Activated CD4-positive, alpha-beta T cell treated with anti-CD3 and anti-CD28 coated beads, Interleukin-2, amount 50 U/mL, for 48 hours (primary cell): ENCODE measurements around the gene UPK3A.
"Not testable (repeated sequence)": the region's sequence is repeated elsewhere in the genome, so short reads cannot be mapped to it uniquely, and the experiment has no call there.

Experiments
- DNase-seq, 2 experiments: peaks; one replicate each; pipeline ENCODE4 v3.0.0-alpha.2; 2020

UPK3A gene

DNA sequence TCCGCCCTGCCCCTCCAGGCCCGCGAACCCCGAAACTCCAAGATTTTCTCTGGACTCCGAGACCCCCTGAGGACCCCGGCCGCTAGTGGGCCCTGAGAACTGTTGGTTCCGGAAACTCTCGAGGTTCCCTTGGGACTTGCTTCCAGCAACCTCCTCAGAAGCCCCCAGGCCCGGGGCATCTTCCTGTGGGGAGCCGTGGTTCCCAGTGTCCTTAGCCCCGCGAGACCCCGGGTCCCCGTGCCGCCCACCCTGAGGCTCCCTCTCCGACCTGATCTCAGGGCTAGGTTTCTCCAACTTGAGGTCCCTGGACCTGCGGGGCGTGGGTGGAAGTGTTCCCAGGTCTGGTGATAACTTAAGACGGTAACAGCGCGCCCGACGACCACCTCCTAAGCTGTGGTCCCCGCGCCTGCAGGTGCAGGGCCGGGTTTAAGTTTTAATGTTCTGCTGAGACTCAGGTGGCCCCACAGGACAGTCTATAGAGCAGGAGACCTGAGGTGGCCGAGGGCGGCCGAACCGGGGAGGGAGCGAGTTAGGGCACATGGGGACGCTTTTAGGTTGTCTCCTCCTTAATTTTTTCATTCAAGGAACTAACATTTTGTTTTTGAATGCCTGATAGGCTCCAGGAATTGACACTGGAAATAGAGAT is 25.7 kb downstream of the UPK3A start:
- DNase-seq, result peak; percentile 22 to 43

DNA sequence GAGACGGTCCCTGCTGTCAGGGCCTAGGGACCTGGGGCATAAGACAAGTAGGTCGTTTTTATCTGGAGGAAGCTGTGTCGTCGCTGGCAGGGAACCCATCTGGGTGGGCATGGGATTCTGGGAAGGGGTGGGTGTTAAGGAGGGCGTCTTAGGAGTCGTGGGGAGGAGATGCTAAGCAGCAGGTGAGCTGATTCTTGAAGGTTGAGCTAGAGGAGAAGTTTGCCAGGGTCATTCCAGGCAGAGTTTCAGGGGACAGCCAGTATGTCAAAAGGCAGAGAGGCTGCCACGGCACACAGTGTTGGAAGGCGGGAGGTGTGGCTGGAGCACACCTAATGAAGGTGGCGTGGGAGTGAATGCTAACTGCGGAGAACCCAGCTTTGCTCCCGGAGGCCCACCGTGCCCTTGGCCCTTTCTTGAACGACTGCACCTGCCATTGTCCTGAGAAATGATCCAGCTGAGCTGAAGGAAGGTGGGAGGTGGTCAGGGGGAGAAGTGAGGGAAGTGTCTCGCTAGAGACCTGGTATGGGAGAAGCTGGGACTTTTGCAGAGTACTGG is 26.3 kb downstream of the UPK3A start:
- DNase-seq, result no peak

DNA sequence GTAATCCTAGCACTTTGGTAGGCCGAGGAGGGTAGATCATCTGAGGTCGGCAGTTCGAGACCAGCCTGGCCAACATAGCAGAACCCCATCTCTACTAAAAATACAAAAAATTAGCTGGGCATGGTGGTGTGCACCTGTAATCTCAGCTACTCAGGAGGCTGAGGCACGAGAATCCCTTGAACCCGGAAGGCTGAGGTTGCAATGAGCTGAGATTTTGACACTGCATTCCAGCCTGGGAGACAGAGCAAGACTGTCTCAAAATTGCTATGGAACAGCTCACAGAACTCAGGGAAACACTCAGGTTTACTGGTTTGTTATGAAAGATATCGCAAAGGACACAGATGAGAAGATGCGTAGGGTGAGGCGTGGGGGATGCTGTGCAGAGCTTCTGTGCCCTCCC is 27.7 kb downstream of the UPK3A start:
- DNase-seq, result no peak

DNA sequence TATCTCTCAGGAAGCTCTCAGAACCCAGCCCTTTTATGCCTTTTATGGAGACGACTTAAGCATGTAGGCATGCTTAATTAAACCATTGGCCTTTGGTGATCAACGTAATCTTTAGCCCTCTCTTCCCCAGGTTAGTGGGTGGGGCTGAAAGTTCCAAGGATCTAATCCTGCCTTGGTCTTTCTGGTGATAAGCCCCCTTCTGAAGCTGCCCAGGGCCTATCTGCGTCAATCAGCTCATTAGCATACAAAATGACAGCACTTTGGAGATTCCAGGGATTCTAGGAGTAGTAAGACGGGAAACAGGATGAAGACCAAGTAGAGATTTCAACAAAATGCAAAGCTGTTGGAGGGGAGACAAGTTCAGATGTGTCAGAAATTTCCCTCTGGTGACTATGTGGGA is 28.1 kb downstream of the UPK3A start:
- DNase-seq, result no peak

DNA sequence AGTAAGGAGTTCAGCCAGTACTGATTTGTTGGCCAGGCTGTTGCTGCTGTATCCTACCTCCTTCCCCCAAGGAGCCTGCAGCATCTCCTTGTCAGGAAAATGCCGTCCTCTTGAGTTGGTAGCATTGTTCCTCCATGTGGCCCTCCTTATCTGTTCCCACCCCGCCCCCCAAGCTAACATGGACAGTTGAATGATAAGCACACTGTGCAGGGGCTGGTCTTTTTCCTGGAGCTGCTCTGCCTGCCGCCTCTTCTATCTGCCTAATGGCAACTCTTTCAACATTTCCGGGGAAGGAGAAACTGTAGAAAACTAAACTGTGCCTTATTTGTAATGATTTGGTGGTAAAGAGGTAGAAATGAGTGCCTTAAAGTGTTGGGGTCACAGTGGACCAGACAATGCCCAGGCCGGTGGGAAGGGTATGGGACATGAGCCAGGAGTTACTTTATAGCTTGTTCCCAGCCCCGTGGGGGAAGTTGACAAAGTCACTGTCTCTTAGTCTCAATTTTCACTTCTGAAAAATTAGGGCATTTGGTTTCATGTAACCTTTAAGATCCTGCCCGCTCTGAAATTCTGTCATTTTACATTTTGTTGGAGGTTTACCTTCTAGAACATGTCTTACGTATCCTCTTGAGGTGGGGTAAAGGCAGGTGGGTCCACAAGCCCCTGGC is 29.4 kb downstream of the UPK3A start:
- no peak for DNase-seq

DNA sequence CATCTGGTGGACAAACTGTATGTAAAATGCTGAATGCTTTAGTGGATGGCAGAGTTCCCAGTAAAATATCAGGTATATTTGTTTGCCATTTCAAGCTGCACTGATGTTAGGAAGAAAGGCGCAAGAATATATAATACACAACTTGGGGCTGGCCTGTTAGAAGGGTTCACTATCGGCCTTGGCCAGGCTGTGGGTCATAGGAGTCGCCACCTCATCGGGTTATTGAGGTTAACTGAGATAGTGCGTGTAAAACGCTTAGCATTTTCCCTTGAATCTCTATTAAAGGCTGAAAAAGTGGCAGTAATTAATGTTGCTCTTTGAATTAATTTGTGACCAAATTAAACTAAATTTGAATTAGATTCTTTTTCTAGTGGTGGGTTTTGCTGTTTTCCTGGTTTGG is 30.0 kb downstream of the UPK3A start:
- no peak for DNase-seq

DNA sequence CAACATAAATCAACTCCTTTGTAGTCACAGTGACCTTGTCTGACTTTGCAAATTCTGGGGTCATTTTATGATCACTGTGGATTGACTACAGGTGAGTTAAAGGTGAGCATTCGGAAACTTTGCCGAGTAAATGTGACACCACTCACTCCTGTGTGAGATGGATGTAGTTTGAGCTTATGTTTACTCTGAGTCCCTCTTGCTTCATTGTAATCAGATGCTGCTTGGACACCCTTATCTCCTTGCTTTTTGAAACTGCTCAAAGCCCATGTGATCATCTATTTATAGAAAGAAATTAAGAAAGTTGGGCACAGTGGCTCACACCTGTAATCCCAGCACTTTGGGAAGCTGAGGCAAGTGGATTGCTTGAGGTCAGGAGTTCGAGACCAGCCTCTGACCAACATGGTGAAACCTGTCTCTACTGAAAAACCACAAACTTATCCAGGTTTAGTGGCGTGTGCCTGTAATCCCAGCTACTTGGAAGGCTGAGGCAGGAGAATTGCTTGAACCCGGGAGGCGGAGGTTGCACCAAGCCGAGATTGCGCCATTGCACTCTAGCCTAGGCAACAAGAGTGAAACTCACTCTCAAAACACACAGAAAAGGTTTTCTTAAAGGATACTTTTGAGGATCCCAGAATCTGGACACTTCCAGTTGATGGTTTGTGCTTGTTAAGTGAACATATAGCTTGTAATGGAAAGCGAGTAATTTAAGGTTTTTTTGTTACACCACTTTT is 32.2 kb downstream of the UPK3A start:
- no peak for DNase-seq

DNA sequence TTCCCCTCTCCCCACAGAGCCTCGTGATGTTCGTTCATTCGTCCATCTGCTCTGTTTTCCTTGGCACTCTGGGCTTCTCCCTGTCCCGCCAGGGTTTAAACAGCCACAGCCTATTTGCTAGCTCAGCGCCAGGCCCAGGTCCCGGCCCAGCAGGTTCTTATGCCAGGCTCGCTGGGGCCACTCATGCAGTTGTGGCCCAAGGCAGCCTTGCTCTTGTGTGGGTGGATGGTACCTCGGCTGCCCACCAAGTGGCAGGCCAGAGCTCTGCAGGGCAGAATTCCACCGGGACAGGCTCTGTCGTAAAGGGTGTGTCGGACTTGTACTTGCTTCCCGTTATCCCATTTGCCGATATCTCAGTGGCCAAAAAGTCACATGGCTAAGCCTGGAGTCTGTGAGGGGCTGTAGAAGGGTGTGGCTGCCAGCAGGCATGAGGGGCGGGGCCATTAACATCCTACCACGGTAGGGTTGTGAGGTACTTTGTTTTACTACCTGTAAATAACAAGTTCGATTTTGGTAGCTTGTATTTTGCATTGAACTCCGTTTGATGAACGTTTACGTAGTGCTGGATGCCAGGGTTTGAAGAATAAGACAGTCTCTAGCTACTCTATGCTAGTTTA is 32.9 kb downstream of the UPK3A start:
- DNase-seq, result no peak

DNA sequence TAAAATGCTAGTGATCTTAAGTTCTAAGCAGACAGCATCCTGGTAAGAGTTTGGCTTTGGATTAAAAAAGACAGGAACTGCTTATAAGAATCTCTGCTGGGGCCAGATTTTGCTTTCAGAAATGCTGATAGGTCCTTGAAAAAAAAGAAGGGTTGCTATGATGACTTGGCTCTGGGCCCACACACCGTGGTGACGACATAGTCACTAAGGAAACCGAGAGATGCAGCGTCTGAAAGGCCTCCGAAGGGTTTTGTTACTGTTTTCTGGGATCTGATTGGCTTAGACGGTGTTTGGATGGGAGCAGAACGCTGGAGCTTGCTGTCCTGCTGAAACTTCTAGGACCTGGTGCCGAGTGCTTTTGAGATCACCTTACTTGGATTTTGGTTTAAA is 33.4 kb downstream of the UPK3A start:
- peak; percentile 81 to 88 for DNase-seq

DNA sequence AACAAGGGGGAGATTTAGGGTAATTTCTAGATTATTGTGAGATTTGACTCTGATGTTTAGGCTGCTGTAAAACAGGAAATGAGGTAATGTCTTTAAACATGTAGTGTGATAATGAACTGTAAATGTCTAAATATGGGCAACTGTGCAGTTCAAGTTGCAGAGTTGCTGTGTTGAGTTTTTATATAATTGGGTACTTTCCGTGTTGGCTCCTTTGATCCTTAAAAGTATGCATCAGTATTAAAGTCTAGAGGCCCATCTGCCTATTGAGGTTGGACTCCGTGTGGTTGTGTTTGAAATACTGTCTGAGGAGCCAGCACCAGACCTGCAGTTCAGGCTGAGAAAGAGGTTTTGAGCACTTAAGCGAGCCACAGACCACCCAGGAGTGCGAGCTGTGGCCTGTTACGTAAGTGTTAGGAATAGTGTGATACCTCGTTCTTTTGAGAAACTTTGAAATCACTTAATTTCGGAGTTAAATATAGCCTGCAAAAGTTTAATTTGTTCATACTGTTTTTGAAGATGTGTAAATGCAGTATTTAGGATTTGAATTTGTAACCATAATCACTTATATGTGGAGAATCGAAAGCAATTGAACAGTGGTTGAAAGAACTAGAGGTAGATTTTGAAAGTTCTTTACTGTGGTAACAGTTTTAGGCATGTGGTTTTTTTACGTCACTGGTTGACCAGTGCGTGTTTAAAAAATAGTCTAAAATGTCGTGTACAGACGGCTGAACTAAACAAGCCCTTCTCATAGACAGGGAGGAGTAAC is 34.0 kb downstream of the UPK3A start:
- DNase-seq, result peak; percentile 34 to 43

DNA sequence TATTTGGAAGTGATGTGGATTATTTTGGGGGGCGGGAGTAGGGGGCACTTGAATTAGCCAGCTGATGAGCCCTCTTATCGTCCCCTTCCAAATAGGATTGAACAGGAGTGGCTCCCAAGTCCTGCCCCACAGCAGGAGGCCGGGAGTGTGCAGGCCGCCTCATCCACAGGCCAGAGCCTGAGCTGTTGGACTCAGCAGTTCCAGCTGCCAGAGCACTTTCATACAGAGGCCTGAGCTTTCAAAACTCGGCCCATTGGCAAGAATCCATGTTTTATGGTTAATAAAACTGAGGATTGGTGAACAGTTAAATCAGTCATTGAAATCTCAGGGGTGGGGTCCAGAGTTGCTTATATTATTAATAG is 34.6 kb downstream of the UPK3A start:
- no peak for DNase-seq

DNA sequence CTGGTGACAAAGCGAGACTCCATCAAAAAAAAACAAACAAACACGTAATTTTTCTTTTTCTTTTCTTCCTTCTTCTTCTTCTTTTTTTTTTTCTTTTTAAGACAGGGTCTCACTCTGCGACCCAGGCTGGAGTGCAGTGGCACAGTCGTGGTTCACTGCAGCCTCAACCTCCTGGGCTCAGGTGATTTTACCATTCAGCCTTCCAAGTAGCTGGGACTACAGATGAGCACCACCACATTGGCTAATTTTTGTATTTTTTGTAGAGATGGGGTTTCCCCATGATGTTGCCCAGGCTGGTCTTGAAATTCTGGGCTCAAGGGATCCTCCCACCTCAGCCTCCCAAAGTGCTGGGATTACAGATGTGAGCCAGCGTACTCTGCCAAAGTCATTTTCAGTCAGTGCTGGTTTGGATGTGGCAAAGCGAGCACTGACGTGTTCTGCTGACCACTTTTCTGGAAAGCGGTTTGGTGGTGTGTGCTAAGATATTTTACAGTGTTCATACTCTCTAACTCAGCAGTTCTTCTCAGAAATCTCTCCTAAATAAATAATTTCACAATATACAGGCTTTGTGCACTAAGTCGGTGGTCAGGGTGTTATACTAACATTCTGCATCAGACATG is 35.7 kb downstream of the UPK3A start:
- DNase-seq, result no peak

DNA sequence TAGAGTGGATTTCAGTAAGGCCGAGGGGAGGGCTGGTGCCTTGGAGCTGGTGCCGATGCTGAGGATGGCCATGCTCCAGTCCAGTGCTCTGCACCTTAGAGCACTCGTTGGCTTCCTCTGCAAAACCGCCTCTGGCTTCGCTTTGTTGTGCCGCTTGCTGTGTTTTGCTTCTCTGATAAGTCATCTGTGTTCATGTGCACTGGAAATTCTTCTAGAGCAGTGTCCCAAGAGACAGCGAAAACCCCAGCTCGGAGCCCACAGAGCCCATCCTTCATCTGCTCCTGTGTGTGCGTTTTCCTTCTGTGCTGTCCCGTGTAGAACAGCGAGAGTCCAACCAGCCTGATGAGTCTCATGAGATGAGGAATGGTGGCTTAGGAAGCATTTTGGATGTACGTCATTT is 37.1 kb downstream of the UPK3A start:
- no peak for DNase-seq

DNA sequence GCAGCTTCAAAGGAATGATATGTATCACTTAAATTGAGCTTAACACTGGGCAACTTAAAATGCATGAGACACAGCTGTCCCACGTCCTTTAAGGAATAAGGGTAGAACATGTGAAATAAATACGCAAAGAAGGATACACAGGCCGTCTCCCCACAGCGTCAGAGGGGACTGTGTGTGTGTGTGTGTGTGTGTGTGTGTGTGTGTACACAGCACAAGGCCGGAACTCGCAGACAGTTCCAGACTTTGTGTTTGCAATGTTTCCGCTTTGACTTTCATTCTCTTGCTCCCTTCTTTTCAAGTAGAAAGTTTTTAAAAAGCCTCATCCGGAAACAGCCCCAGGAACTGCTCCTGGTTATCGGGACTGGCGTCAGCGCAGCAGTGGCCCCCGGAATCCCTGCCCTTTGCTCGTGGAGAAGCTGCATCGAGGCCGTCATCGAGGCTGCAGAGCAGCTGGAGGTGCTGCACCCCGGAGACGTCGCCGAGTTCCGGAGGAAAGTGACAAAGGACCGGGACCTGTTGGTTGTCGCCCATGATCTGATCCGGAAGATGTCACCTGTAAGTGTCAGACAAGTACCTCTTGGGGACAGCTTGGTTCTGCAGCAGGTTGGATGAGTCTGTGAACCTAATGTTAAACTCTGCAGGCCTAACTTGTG is 38.2 kb downstream of the UPK3A start:
- no peak for DNase-seq

DNA sequence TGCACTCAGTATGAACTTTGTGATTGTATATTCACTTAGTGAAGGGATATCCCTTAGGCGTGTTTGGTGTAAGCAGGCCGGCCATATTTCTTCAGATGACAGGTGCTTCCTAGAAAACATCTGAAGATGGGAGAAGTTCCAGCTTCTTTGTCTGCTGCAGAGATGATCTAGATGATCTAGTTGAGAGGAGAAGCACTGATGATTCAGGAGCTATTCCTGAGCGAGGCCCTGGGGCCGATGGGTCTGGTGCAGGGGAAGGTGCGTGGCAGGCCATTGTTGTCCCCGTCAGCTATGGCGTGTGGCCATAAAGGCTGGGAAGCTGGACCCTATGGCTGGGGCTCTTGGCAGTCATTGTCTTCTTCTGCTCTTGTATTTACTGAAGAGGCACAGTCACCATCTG is 38.9 kb downstream of the UPK3A start:
- DNase-seq, result no peak

DNA sequence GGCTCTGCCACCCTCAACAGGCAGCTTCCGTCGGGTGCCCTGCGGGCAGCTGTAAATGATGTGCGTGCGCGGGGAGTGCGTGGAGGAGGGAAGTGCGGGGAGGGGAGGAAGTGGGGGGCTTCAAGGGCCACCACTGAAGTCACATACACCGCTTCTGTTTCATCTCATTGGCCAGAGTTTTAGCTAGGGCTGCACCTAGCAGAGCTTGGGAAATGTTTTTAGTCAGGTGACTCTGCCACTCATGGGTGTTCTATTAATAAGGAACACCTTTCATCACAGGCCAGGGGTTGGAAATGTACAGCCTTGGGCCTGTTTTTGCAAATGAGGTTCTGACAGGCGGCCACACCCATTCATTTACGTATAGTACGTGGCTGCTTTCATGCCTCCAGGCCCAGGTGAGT is 39.6 kb downstream of the UPK3A start:
- no peak for DNase-seq

DNA sequence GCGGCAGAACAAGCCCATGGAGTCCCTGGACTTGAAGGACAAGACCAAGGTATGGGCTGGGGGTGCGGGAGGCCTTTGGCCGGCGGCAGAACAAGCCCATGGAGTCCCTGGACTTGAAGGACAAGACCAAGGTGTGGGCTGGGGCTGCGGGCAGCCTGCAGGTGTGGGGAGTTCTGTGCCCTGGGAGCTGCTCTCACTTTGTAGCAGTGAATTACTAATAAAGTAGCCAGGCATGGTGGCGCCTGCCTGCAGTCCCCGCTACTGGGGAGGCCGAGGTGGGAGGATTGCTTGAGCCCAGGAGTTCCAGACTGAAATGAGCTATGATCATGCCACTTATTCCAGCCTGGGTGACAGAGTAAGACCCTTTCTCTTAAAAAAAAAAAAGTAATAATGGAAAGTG is 43.5 kb downstream of the UPK3A start:
- DNase-seq, result not testable (repeated sequence)

DNA sequence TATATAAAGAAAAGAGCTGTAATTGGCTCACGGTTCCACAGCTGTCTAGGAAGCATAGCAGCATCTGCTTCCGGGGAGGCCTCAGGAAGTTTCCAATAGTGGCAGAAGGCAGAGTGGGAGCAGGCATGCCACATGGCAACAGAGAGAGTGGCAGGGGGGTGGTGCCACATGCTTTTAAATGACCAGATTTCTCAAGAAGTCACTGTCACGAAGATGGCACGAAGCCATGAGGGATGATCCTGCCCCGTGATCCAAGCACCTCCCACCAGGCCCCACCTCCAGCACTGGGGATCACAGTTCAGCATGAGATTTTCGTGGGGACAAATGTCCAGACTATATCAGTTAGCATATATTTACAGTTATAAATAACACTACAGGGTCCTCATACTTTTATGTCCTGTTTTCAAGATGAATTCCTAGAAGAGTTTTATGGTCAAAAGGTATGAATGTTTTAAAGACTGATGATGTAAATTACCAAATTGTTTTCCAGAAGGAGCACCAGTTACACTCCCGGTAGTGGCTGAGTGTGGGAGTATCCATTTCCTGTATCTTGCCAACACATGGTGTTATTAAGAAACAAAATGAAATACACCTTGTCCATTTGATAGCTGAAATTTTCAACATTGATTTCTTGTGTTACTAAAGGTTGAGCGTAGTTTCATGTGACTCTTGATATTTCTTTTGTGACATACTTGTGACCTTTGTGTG is 44.2 kb downstream of the UPK3A start:
- DNase-seq, result no peak

DNA sequence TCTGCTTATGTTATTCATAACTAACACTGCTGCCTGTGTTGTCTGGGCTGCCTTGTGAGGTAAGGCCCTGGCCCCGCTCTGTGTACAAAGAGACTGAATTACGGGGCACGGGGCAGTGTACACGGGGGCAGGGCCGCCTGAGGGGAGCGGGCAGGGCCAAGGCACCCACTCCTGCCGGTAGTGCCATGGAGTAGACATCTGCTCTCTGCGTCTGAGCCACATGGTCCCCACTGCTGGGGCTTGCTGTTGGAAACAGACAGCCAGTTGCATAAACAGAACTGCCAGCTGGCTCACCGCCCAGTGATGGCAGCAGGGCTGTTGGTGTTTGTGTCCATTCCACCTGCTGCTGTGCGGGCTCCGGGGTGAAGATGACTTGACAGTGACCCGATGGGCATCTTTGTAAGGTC is 44.8 kb downstream of the UPK3A start:
- DNase-seq, result no peak

DNA sequence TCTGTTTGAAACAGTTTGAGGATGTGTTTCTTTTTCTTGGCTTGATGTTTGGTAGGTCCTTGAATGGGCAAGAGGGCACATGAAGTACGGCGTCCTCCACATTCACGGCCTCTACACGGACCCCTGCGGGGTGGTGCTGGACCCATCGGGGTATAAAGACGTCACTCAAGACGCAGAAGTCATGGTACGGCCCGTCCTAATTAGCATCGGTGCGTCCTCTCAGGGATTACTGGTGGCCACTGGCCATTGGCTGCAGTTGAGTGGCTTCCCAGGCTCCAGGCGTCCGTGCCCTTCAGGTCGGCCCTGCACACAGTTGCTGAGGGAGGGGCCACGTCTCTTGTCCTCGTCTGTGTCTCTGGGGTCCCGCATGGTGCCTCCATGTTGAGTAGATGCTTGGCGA is 45.8 kb downstream of the UPK3A start:
- no peak for DNase-seq

DNA sequence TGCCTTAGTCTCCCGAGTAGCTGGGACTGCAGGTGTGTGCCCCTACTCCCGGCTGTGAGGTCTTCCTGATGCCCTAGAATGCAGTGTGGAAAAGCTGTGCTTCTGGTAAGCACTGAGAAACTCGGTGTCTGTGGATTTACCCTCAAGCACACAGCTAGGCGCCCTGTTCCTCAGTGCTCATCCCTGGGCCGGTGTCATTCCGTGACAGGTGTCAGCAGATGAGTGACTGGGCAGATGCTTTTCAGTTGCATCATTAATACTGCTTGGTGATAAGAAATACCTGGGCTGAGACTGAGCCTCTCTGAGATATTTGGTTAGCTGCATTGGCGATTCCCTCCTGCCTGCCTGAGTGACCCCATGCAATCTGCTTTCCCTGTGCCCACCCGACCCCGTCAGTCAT is 46.7 kb downstream of the UPK3A start:
- DNase-seq, result no peak
